Upper lobe of right lung (tissue), 1 donor: ENCODE results near the gene TRABD. TPM values are rescaled to one million over a fixed set of nuclear protein-coding genes. Genes with fewer than 3 reads are reported as not detected.

Experiments
- ATAC-seq: fragments of 200-7000 bp; cut with Tn5 transposase; one replicate; pipeline ENCODE4 v1.9.1; 2020; ENCODE audit warnings: mild to moderate bottlenecking, moderate library complexity
- DNase-seq: peaks from one replicate; pipeline ENCODE4 v3.0.0-alpha.2; 2020
- H3K27ac ChIP-seq: fragments of 200-600 bp; one replicate; pipeline ENCODE4 v1.8.0; 2022
- H3K27me3 ChIP-seq: fragments of 200-600 bp; one replicate; pipeline ENCODE4 v1.8.0; 2022; ENCODE audit warnings: mild to moderate bottlenecking
- H3K36me3 ChIP-seq: fragments of 200-600 bp; one replicate; pipeline ENCODE4 v1.8.0; 2022
- H3K4me1 ChIP-seq: fragments of 200-600 bp; one replicate; pipeline ENCODE4 v1.8.0; 2022
- H3K4me3 ChIP-seq: fragments of 200-600 bp; one replicate; pipeline ENCODE4 v1.8.0; 2022; ENCODE audit warnings: mild to moderate bottlenecking
- H3K9me3 ChIP-seq: fragments of 200-600 bp; one replicate; pipeline ENCODE4 v1.8.0; 2022
- intact Hi-C: fragments of 100-400 bp; cut with DNase I; formaldehyde crosslinking; loops from one replicate; pipeline ENCODE4 v1.11.0; 2022
- total RNA-seq: library from RNA; stranded (reverse); fragmentation: NEBNext Ultra II Directional; extraction: Animal tissue kit (Norgen Biotek cat#: 25700); gene quantifications from one replicate; pipeline ENCODE4 v1.2.1, GENCODE V29; 2021
- TF ChIP-seq, protein P1 (sequence below): fragments of 200-600 bp; IDR thresholded peaks from one replicate; pipeline ENCODE4 v1.8.0; 2022; ENCODE audit warnings: antibody characterized with exemption
- donor health status: DM: no; HTN: yes; CAD: no; lungs with severe emphysema.

Gene TRABD
- total RNA-seq, 1 donor from 2014 or later: 36.5 TPM

- no peak for ATAC-seq
- intact Hi-C loops: no loop called here
- TF ChIP-seq, protein P1, sequence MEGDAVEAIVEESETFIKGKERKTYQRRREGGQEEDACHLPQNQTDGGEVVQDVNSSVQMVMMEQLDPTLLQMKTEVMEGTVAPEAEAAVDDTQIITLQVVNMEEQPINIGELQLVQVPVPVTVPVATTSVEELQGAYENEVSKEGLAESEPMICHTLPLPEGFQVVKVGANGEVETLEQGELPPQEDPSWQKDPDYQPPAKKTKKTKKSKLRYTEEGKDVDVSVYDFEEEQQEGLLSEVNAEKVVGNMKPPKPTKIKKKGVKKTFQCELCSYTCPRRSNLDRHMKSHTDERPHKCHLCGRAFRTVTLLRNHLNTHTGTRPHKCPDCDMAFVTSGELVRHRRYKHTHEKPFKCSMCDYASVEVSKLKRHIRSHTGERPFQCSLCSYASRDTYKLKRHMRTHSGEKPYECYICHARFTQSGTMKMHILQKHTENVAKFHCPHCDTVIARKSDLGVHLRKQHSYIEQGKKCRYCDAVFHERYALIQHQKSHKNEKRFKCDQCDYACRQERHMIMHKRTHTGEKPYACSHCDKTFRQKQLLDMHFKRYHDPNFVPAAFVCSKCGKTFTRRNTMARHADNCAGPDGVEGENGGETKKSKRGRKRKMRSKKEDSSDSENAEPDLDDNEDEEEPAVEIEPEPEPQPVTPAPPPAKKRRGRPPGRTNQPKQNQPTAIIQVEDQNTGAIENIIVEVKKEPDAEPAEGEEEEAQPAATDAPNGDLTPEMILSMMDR: no peak
- Histone ChIP-seq H3K27me3 (no peaks in the 10 kb centered on the region), H3K27ac (no peak overlapping the region), H3K9me3 (no peaks in the 10 kb centered on the region), H3K36me3 (peaks cover 64% of the 10 kb centered on the region), H3K4me1 (no peaks in the 10 kb centered on the region), H3K4me3 (no peak overlapping the region)
- DNase-seq: no peak
These were observed 41.1 kb downstream of the TRABD start for GRCh38 chr22:50226875-50227165.

DNA sequence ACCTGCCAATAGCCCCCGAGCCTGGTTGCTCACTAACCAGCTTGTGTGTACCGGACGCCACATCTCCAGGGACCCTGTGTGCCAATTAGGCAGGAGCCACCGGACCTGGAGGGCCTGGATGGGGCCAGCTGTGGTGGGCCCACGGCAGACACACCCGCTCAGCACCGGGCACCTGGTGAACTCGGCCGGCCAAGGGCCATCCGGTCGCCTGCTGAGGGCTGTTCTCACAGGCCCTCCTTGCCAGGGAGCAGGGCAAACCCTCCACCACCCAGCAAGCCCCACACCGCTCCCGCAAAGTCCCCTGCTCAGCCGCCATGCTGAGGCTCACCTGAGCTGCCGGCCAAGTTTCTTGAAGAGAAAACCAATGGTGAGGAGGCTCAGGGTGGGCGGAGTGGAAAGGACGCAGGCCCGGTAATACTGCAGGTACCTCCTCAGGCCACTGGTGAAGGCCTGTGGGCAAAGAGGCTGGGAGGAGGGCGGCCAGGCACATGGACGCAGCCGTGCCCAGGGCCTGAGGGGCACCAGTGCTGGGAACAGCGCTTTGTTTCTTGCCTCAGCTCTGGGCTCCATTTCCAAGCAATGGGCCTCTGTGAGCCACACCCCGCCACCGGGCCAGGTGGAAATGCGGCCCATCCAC is 42.0 kb downstream of the TRABD start:
- H3K27me3 ChIP-seq: no peaks in the 10 kb centered on the region
- no peaks in the 10 kb centered on the region for H3K4me1 ChIP-seq
- intact Hi-C loops: no loop called here
- no peaks in the 10 kb centered on the region for H3K9me3 ChIP-seq
- H3K36me3 ChIP-seq: peaks cover 63% of the 10 kb centered on the region
- TF ChIP-seq, protein P1: no peak
- no peak overlapping the region for H3K27ac ChIP-seq
- no peak overlapping the region for H3K4me3 ChIP-seq
- no peak for ATAC-seq
- DNase-seq: no peak

- no peak for DNase-seq
- TF ChIP-seq, protein P1: no peak
These were observed 42.7 kb downstream of the TRABD start for GRCh38 chr22:50228366-50228765.

GRCh38 chr22:50229370-50229769 is 43.7 kb downstream of the TRABD start:
- Histone ChIP-seq H3K4me3 (no peak overlapping the region), H3K9me3 (no peaks in the 10 kb centered on the region), H3K4me1 (no peaks in the 10 kb centered on the region), H3K36me3 (peaks cover 58% of the 10 kb centered on the region), H3K27ac (no peak overlapping the region), H3K27me3 (no peaks in the 10 kb centered on the region)
- TF ChIP-seq, protein P1: no peak
- intact Hi-C loops: no loop called here
- ATAC-seq: no peak
- DNase-seq: no peak

More at GRCh38 chr22:50228366-50228765, 42.7 kb downstream of the TRABD start:
- no peaks in the 10 kb centered on the region for H3K4me1 ChIP-seq
- H3K27ac ChIP-seq: no peak overlapping the region
- no peaks in the 10 kb centered on the region for H3K27me3 ChIP-seq
- H3K9me3 ChIP-seq: no peaks in the 10 kb centered on the region
- ATAC-seq: no peak
- peaks cover 63% of the 10 kb centered on the region for H3K36me3 ChIP-seq
- intact Hi-C loops: no loop called here
- no peak overlapping the region for H3K4me3 ChIP-seq

- intact Hi-C loops: no loop called here
These were observed 46.9 kb downstream of the TRABD start for GRCh38 chr22:50232481-50233151.

More at GRCh38 chr22:50232481-50233151, 46.9 kb downstream of the TRABD start:
- no peaks in the 10 kb centered on the region for H3K4me1 ChIP-seq
- TF ChIP-seq, protein P1: no peak
- DNase-seq (no peak), ATAC-seq (no peak)
- H3K9me3 ChIP-seq: no peaks in the 10 kb centered on the region
- H3K27me3 ChIP-seq: no peaks in the 10 kb centered on the region
- H3K4me3 ChIP-seq: no peak overlapping the region
- H3K36me3 ChIP-seq: peaks cover 46% of the 10 kb centered on the region
- H3K27ac ChIP-seq: no peak overlapping the region
